Fibroblast of lung (primary cell): Measurements from ENCODE around the gene PXDC1. TPM values are rescaled to one million over a fixed set of nuclear protein-coding genes. Genes with fewer than 3 reads are reported as not detected.
A peak's percentile ranks its signal among the peaks of the same experiment; 100 is the strongest.

Experiments
- DNase-seq, 2 donors: peaks; one replicate each; pipeline versions ENCODE4 v3.0.0 to v3.0.0-alpha.2; 2010; ENCODE audit warnings: low read depth in 2 of 2
- H2AFZ ChIP-seq: 2 replicates; pipeline ENCODE4 v1.5.1; 2012; ENCODE audit warnings: low read length, control low read depth, inconsistent platforms
- H3K27ac ChIP-seq: 2 replicates; pipeline ENCODE4 v1.5.1; 2011; ENCODE audit warnings: low read length, control low read depth; ENCODE audit not compliant: insufficient read depth
- H3K27me3 ChIP-seq: 2 replicates; pipeline ENCODE4 v1.5.1; 2011; ENCODE audit warnings: mild to moderate bottlenecking, low read length; ENCODE audit not compliant: control insufficient read depth, insufficient read depth
- H3K36me3 ChIP-seq: 2 replicates; pipeline ENCODE4 v1.5.1; 2011; ENCODE audit warnings: low read length; ENCODE audit not compliant: control insufficient read depth, insufficient read depth
- H3K4me1 ChIP-seq: 2 replicates; pipeline ENCODE4 v1.5.1; 2011; ENCODE audit warnings: low read length; ENCODE audit not compliant: control insufficient read depth, insufficient read depth; ENCODE audit errors: extremely low read depth
- H3K4me2 ChIP-seq: 2 replicates; pipeline ENCODE4 v1.5.1; 2011; ENCODE audit warnings: low read length, control low read depth; ENCODE audit not compliant: insufficient read depth; ENCODE audit errors: extremely low read depth
- H3K4me3 ChIP-seq, 4 experiments: fragments of 200-600 bp in 1 of 4; sonication (generic) in 1 of 4; replicated peaks in 1 of 4; 2 replicates each; pipeline ENCODE4 v1.5.1; 2011 to 2016; ENCODE audit warnings: low read length in 4 of 4, low read depth in 3 of 4, mild to moderate bottlenecking in 3 of 4, control low read depth in 2 of 4, inconsistent platforms in 1 of 4, mixed read lengths in 1 of 4; ENCODE audit not compliant: insufficient read depth in 1 of 4; ENCODE audit errors: control extremely low read depth in 1 of 4
- H3K79me2 ChIP-seq: 2 replicates; pipeline ENCODE4 v1.5.1; 2012; ENCODE audit warnings: mild to moderate bottlenecking, low read length, inconsistent platforms; ENCODE audit not compliant: control insufficient read depth, insufficient read depth
- H3K9ac ChIP-seq: 2 replicates; pipeline ENCODE4 v1.5.1; 2011; ENCODE audit warnings: mild to moderate bottlenecking, low read length, control low read depth; ENCODE audit not compliant: insufficient read depth
- H3K9me3 ChIP-seq: 2 replicates; pipeline ENCODE4 v1.5.1; 2012; ENCODE audit warnings: low read depth, low read length; ENCODE audit not compliant: control insufficient read depth, insufficient read depth
- H4K20me1 ChIP-seq: 2 replicates; pipeline ENCODE4 v1.5.1; 2011; ENCODE audit warnings: low read length; ENCODE audit not compliant: control insufficient read depth, insufficient read depth; ENCODE audit errors: extremely low read depth
- CTCF ChIP-seq, 2 donors: IDR thresholded peaks in 1 of 2; conservative IDR thresholded peaks in 1 of 2; 1 replicate in 1 of 2; 2 replicates in 1 of 2; pipeline ENCODE4 v1.5.1; 2011 to 2012; ENCODE audit warnings: low read length in 2 of 2, control low read depth in 1 of 2, inconsistent platforms in 1 of 2, low read depth in 1 of 2, mild to moderate bottlenecking in 1 of 2
- EZH2 ChIP-seq: IDR thresholded peaks from 2 replicates; pipeline ENCODE4 v1.5.1; 2012; ENCODE audit warnings: low read length, control low read depth, mild to moderate bottlenecking; ENCODE audit errors: missing control alignments
- polyA plus RNA-seq, 2 donors: library from polyadenylated mRNA; depleted of rRNA in 1 of 2; stranded (reverse) in 1 of 2; unstranded in 1 of 2; fragments of >200 nt; gene quantifications; 2 replicates each; pipeline ENCODE4 v1.2.1, GENCODE V29; 2011 to 2012; ENCODE audit warnings: missing spikeins in 1 of 2
- total RNA-seq: library from RNA; depleted of rRNA; stranded (reverse); fragments of >200 nt; gene quantifications from 2 replicates; pipeline ENCODE4 v1.2.1, GENCODE V29; 2014

PXDC1 gene
- total and polyA plus RNA-seq, 2 donors (not counting 1 experiment from before 2014, with no cell fraction given): 30.3 to 52.7 TPM

- H3K4me1 ChIP-seq: peaks cover 5% of the 10 kb centered on the region
- no peaks in the 10 kb centered on the region for H3K9me3 ChIP-seq
- DNase-seq: no peak
- no peak overlapping the region for H2AFZ ChIP-seq
- no peak overlapping the region for H3K4me2 ChIP-seq
- no peak overlapping the region for H3K9ac ChIP-seq
- TF ChIP-seq EZH2 (no peak), CTCF (conservative IDR thresholded peaks at IDR 0.05 in 1 of 2, IDR thresholded peaks at IDR 0.05 in 1 of 2; ENCODE audit: low read depth in 1 of 2, low read length in 2 of 2) (no peak)
- peaks cover 32% of the 10 kb centered on the region for H3K36me3 ChIP-seq
- H3K79me2 ChIP-seq: peaks cover 87% of the 10 kb centered on the region
- H4K20me1 ChIP-seq: peaks cover 5% of the 10 kb centered on the region
- no peak overlapping the region for H3K27ac ChIP-seq
- no peaks in the 10 kb centered on the region for H3K27me3 ChIP-seq
- no peak overlapping the region for H3K4me3 ChIP-seq
These were observed 18.1 kb downstream of the PXDC1 start for GRCh38 chr6:3733321-3733925.

DNA sequence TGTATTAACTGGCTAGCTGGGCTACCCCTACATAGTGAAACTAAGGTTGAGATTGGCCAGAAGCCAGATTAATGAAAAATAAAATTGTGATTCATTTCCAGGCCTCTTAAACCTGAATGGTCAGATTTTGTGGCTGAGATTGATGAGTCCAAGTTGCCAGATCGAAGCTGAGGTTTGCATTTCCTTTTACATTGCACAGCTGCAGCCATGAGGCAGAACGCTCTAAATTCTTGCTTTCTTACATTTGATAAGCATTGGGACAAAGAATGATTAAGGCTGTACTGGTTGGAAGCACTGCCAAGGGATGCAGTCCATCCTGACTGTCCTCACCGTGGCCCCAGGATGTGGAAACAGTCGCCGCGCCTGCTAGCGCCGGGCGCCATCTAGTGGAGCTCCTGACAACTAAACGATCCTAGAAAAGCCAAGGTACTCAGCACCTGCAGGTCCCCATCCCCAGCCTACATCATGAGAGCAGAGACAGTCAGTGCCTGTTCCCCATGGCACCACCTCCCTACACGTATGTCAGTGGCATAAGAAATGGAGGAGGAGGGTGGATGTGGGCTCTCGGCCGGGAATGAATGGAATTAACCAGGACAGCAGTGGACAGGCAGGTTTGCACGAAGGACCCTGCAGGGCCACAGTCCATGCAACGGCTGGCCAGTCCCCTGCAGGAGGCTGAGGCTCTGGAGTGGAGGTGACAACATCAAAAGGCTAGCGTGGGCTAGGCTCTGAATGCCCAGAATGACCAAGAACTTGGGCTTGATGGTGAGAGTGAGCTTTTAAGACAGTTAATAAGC lies 19.0 kb downstream of the PXDC1 start:
- Histone ChIP-seq H3K9me3 (no peaks in the 10 kb centered on the region), H3K27ac (no peak overlapping the region), H3K79me2 (peaks cover 86% of the 10 kb centered on the region), H3K36me3 (peaks cover 31% of the 10 kb centered on the region), H3K4me2 (peak overlapping the region; percentile 38), H3K27me3 (no peaks in the 10 kb centered on the region), H3K4me3 (no peak overlapping the region), H3K9ac (no peak overlapping the region), H4K20me1 (peaks cover 5% of the 10 kb centered on the region), H3K4me1 (peaks cover 5% of the 10 kb centered on the region), H2AFZ (no peak overlapping the region)
- TF ChIP-seq CTCF (conservative IDR thresholded peaks at IDR 0.05 in 1 of 2, IDR thresholded peaks at IDR 0.05 in 1 of 2; ENCODE audit: low read depth in 1 of 2, low read length in 2 of 2): peak; percentile 85 to 92
- no peak for TF ChIP-seq EZH2
- DNase-seq: peak; percentile 90 to 97

GRCh38 chr6:3731700-3732099 lies 19.8 kb downstream of the PXDC1 start:
- Histone ChIP-seq H4K20me1 (peaks cover 5% of the 10 kb centered on the region), H3K79me2 (peaks cover 85% of the 10 kb centered on the region), H3K4me2 (peak overlapping the region; percentile 38)

More at GRCh38 chr6:3731700-3732099, 19.8 kb downstream of the PXDC1 start:
- H3K27me3 ChIP-seq: no peaks in the 10 kb centered on the region
- no peak overlapping the region for H3K4me3 ChIP-seq
- H3K4me1 ChIP-seq: peaks cover 5% of the 10 kb centered on the region
- no peak for TF ChIP-seq EZH2
- TF ChIP-seq CTCF (conservative IDR thresholded peaks at IDR 0.05 in 1 of 2, IDR thresholded peaks at IDR 0.05 in 1 of 2; ENCODE audit: low read depth in 1 of 2, low read length in 2 of 2): no peak
- no peak for DNase-seq
- no peaks in the 10 kb centered on the region for H3K9me3 ChIP-seq
- no peak overlapping the region for H3K27ac ChIP-seq
- H3K9ac ChIP-seq: no peak overlapping the region
- H2AFZ ChIP-seq: no peak overlapping the region
- H3K36me3 ChIP-seq: peaks cover 26% of the 10 kb centered on the region
